ENCODE data around the gene KATNBL1.
"Not testable (repeated sequence)": the region's sequence is repeated elsewhere in the genome, so short reads cannot be mapped to it uniquely, and the experiment has no call there.

The KATNBL1 gene

GRCh38 chr15:34121786-34122185, 88.1 kb downstream of the KATNBL1 start:
- not testable (repeated sequence) for FAIRE-seq

GRCh38 chr15:34120420-34120819, 89.5 kb downstream of the KATNBL1 start:
- DNase-seq (ENCODE audit: extremely low spot score, insufficient read length, low read depth); FAIRE-seq: not testable (repeated sequence)

More at GRCh38 chr15:34121786-34122185, 88.1 kb downstream of the KATNBL1 start:
- DNase-seq (ENCODE audit: extremely low spot score, insufficient read length, low read depth) = not testable (repeated sequence)

- FAIRE-seq (no peak), DNase-seq (ENCODE audit: extremely low spot score, insufficient read length, low read depth) (no peak)
Observed at GRCh38 chr15:34119291-34119690, 90.6 kb downstream of the KATNBL1 start.

- DNase-seq (ENCODE audit: extremely low spot score, insufficient read length, low read depth) (no peak), FAIRE-seq (no peak)
Observed at GRCh38 chr15:34116620-34117019, 93.3 kb downstream of the KATNBL1 start.

- DNase-seq (ENCODE audit: extremely low spot score, insufficient read length, low read depth) (no peak), FAIRE-seq (no peak)
Observed at GRCh38 chr15:34114739-34115138, 95.2 kb downstream of the KATNBL1 start.

GRCh38 chr15:34114215-34114614, 95.7 kb downstream of the KATNBL1 start:
- DNase-seq (ENCODE audit: extremely low spot score, insufficient read length, low read depth) = no peak
- no peak for FAIRE-seq

GRCh38 chr15:34111488-34111887, 98.4 kb downstream of the KATNBL1 start:
- FAIRE-seq = no peak
- DNase-seq (ENCODE audit: extremely low spot score, insufficient read length, low read depth) = no peak

- DNase-seq (ENCODE audit: extremely low spot score, insufficient read length, low read depth) (no peak), FAIRE-seq (peak; percentile 81)
Observed at GRCh38 chr15:34109797-34110663, 99.9 kb downstream of the KATNBL1 start.

GRCh38 chr15:34107315-34107714, 102.6 kb downstream of the KATNBL1 start:
- FAIRE-seq (no peak), DNase-seq (ENCODE audit: extremely low spot score, insufficient read length, low read depth) (no peak)

- FAIRE-seq (no peak), DNase-seq (ENCODE audit: extremely low spot score, insufficient read length, low read depth) (no peak)
Observed at GRCh38 chr15:34106423-34106822, 103.5 kb downstream of the KATNBL1 start.

GRCh38 chr15:34102175-34102925, 107.5 kb downstream of the KATNBL1 start:
- FAIRE-seq (no peak), DNase-seq (ENCODE audit: extremely low spot score, insufficient read length, low read depth) (no peak)

- DNase-seq (ENCODE audit: extremely low spot score, insufficient read length, low read depth) (peak; percentile 85), FAIRE-seq (peak; percentile 99)
Observed at GRCh38 chr15:34101366-34102174, 108.3 kb downstream of the KATNBL1 start, which contains the start of the genes EMC7 and PGBD4. Gene EMC7, minus strand, starts transcription at chr15:34101862. Its CDS starts 23 bp downstream, at chr15:34101839. Gene PGBD4, plus strand, starts transcription at chr15:34102083. Its CDS starts 449 bp downstream, at chr15:34102532.

- FAIRE-seq = no peak
- DNase-seq (ENCODE audit: extremely low spot score, insufficient read length, low read depth) = no peak
Observed at GRCh38 chr15:34099914-34100313, 110.0 kb downstream of the KATNBL1 start.
